Measurements from ENCODE around the gene SLC6A2. TPM values are rescaled to one million over a fixed set of nuclear protein-coding genes. Genes with fewer than 3 reads are reported as not detected.

SLC6A2 gene
- total RNA-seq, 2 donors from 2014 or later, result 0.16 TPM; not detected in 1

- Histone ChIP-seq H3K9me3 (no peaks in the 10 kb centered on the region), H3K27me3 (no peaks in the 10 kb centered on the region), H3K9ac (ENCODE audit: low read depth in 2 of 2, low read length in 2 of 2) (no peak overlapping the region), H3K27ac (no peak overlapping the region), H3K4me3 (no peak overlapping the region), H3K4me1 (no peaks in the 10 kb centered on the region), H3K36me3 (no peaks in the 10 kb centered on the region)
- DNase-seq, result no peak
- no peak for TF ChIP-seq CTCF (IDR thresholded peaks at IDR 0.05)
- intact Hi-C loops (cut with DNase I), result no loop called here
Measured at GRCh38 chr16:55666012-55666411, 10.2 kb downstream of the SLC6A2 start.

GRCh38 chr16:55667753-55668152 is 12.0 kb downstream of the SLC6A2 start:
- no peak for TF ChIP-seq CTCF (IDR thresholded peaks at IDR 0.05)
- Histone ChIP-seq H3K9ac (ENCODE audit: low read depth in 2 of 2, low read length in 2 of 2) (no peak overlapping the region), H3K27me3 (no peaks in the 10 kb centered on the region), H3K4me1 (no peaks in the 10 kb centered on the region), H3K4me3 (no peak overlapping the region), H3K9me3 (no peaks in the 10 kb centered on the region), H3K36me3 (no peaks in the 10 kb centered on the region), H3K27ac (no peak overlapping the region)
- no peak for DNase-seq
- intact Hi-C loops (cut with DNase I), result no loop called here

GRCh38 chr16:55668340-55669281 is 12.8 kb downstream of the SLC6A2 start:
- no peak for TF ChIP-seq CTCF (IDR thresholded peaks at IDR 0.05)
- no peaks in the 10 kb centered on the region for H3K36me3 ChIP-seq
- no peaks in the 10 kb centered on the region for H3K9me3 ChIP-seq
- no peaks in the 10 kb centered on the region for H3K27me3 ChIP-seq
- intact Hi-C loops (cut with DNase I), result no loop called here
- no peak overlapping the region for H3K9ac ChIP-seq (ENCODE audit: low read depth in 2 of 2, low read length in 2 of 2)
- H3K4me3 ChIP-seq, result no peak overlapping the region
- H3K27ac ChIP-seq, result no peak overlapping the region
- no peaks in the 10 kb centered on the region for H3K4me1 ChIP-seq
- DNase-seq, result no peak

- Histone ChIP-seq H3K27ac (no peak overlapping the region), H3K9ac (ENCODE audit: low read depth in 2 of 2, low read length in 2 of 2) (no peak overlapping the region), H3K4me3 (no peak overlapping the region), H3K9me3 (no peaks in the 10 kb centered on the region), H3K4me1 (no peaks in the 10 kb centered on the region), H3K27me3 (no peaks in the 10 kb centered on the region), H3K36me3 (no peaks in the 10 kb centered on the region)
- intact Hi-C loops (cut with DNase I), result no loop called here
- DNase-seq, result no peak
- TF ChIP-seq CTCF (IDR thresholded peaks at IDR 0.05), result no peak
Measured at GRCh38 chr16:55671206-55671973, 15.6 kb downstream of the SLC6A2 start.

GRCh38 chr16:55671974-55672280 is 16.1 kb downstream of the SLC6A2 start:
- no peak for TF ChIP-seq CTCF (IDR thresholded peaks at IDR 0.05)
- H3K9ac ChIP-seq (ENCODE audit: low read depth in 2 of 2, low read length in 2 of 2), result no peak overlapping the region
- H3K4me3 ChIP-seq, result no peak overlapping the region
- no peak for DNase-seq
- no peaks in the 10 kb centered on the region for H3K36me3 ChIP-seq
- intact Hi-C loops (cut with DNase I), result no loop called here
- H3K4me1 ChIP-seq, result no peaks in the 10 kb centered on the region
- H3K27me3 ChIP-seq, result no peaks in the 10 kb centered on the region
- no peaks in the 10 kb centered on the region for H3K9me3 ChIP-seq
- H3K27ac ChIP-seq, result no peak overlapping the region

Measured in colonic mucosa (tissue), 4 donors.